Stomach (tissue), 9 donors: ENCODE measurements around the gene CCDC169. TPM values are rescaled to one million over a fixed set of nuclear protein-coding genes. Genes with fewer than 3 reads are reported as not detected.
A peak's percentile ranks its signal among the peaks of the same experiment; 100 is the strongest.

Source experiments
- DNase-seq, 2 donors: peaks; one replicate each; pipeline versions ENCODE4 v3.0.0 to v3.0.0-alpha.2; 2013 to 2019
- H3K27ac ChIP-seq, 5 donors: fragments of 200-600 bp in 4 of 5; sonication (generic) in 4 of 5; one replicate each; pipeline ENCODE4 v1.5.1; 2013 to 2019; ENCODE audit warnings: mild to moderate bottlenecking in 1 of 5, moderate library complexity in 1 of 5
- H3K27me3 ChIP-seq, 3 donors: fragments of 200-600 bp; sonication (generic); one replicate each; pipeline ENCODE4 v1.5.1; 2017 to 2019; ENCODE audit warnings: mixed run types in 1 of 3
- H3K36me3 ChIP-seq, 4 donors: fragments of 200-600 bp; sonication (generic); 1 replicate in 3 of 4; 2 replicates in 1 of 4; pipeline ENCODE4 v1.5.1; 2016 to 2019
- H3K4me1 ChIP-seq, 4 donors: fragments of 200-600 bp; sonication (generic); one replicate each; pipeline ENCODE4 v1.5.1; 2016 to 2019
- H3K4me3 ChIP-seq, 4 donors: fragments of 200-600 bp; sonication (generic) in 3 of 4; one replicate each; pipeline ENCODE4 v1.5.1; 2016 to 2019; ENCODE audit warnings: mild to moderate bottlenecking in 1 of 4
- H3K9me3 ChIP-seq, 4 donors: fragments of 200-600 bp; sonication (generic); one replicate each; pipeline ENCODE4 v1.5.1; 2016 to 2019
- EP300 ChIP-seq: sonication (generic); formaldehyde crosslinking; IDR thresholded peaks from one replicate; pipeline ENCODE4 v1.6.1; 2017; ENCODE audit warnings: antibody characterized with exemption
- POLR2A ChIP-seq, 4 donors: fragments of 450-650 bp; IDR thresholded peaks; one replicate each; pipeline ENCODE4 v1.6.1; 2016; ENCODE audit warnings: antibody characterized with exemption in 4 of 4, control low read depth in 2 of 4, mild to moderate bottlenecking in 1 of 4, moderate library complexity in 1 of 4
- POLR2AphosphoS5 ChIP-seq, 3 donors: sonication (generic); formaldehyde crosslinking; IDR thresholded peaks; one replicate each; pipeline ENCODE4 v1.6.1; 2016; ENCODE audit warnings: antibody characterized with exemption in 3 of 3
- WGBS, 5 donors: extraction: QIAGEN DNeasy Blood & Tissue Kit in 3 of 5; methylation state at CpG; one replicate each; pipeline versions ENCODE4 v1.1.5 to v1.1.7; 2013 to 2018; 5-methylcytosine and 5-hydroxymethylcytosine counted together
- intact Hi-C: fragments of 100-400 bp; cut with DNase I; formaldehyde crosslinking; loops from one replicate; pipeline ENCODE4 v1.15.1; 2023; ENCODE audit warnings: low total_unique reads
- polyA plus RNA-seq, 3 donors: library from polyadenylated mRNA; stranded (reverse); fragments of 200-250 nt; gene quantifications; one replicate each; pipeline ENCODE4 v1.2.3, GENCODE V29; 2013
- total RNA-seq, 5 donors: library from RNA; depleted of rRNA; stranded (reverse); fragments of >200 nt; gene quantifications; one replicate each; pipeline versions ENCODE4 v1.1.0 to v1.2.3, GENCODE V29; 2014 to 2016
- TF ChIP-seq, protein P1 (sequence below), 7 experiments: fragments of 450-650 bp in 4 of 7; fragments of 200-600 bp in 3 of 7; sonication (generic) in 3 of 7; IDR thresholded peaks; one replicate each; pipeline ENCODE4 v1.5.1; 2016 to 2019; ENCODE audit warnings: antibody characterized with exemption in 7 of 7, control low read depth in 2 of 7, mild to moderate bottlenecking in 1 of 7
- donor health status: healthy with polysubstance abuse.
- donor health status: Bipolar disorder and iron deficiency.
- donor health status: healthy.

CCDC169 gene
- total and polyA plus RNA-seq, 8 donors, result 0.43 to 3.3 (median 1.8) TPM; not detected in 3

DNA sequence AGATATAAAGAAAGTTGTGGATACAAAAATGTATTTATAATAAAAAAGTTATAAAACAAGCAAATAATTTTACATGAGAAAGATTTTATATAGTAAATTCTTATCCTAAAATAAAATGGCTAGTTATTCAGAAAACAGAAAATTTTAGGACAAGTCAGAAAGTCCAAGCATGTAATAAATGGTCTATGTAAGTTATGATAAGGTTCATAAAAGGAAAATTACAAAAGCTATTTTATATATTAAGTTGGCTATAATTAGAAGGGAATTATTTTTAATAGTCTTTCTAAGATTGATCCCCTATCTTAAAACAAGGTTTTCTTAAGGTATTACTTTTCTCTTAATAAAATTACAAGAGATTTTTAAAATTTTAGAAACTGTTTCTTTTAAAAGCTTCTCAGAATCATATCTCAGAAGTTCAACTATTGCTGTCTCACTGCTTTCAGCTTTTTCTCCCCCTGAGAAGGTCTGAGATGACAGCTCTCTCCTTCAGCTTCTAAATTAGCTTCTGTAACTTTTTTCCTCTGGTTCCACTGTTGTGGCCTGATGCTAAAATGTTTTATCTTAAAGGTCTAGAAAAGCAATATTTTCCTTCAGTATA lies 8.7 kb downstream of the CCDC169 start:
- Histone ChIP-seq H3K27me3 (no peaks in the 10 kb centered on the region), H3K27ac (no peak overlapping the region), H3K9me3 (peaks cover 0 to 4% (median 0%) of the 10 kb centered on the region in 4 donors), H3K36me3 (no peaks in the 10 kb centered on the region), H3K4me1 (no peaks in the 10 kb centered on the region), H3K4me3 (no peak overlapping the region)
- intact Hi-C loops, result loop anchor here (10.0 kb wide), 1 partner anchor 446 kb away; no protein-coding TSS in a partner anchor
- DNase-seq, result no peak
- TF ChIP-seq EP300 (no peak), POLR2A (IDR thresholded peaks at IDR 0.05) (no peak), POLR2AphosphoS5 (IDR thresholded peaks at IDR 0.05) (no peak)
- TF ChIP-seq, protein P1, sequence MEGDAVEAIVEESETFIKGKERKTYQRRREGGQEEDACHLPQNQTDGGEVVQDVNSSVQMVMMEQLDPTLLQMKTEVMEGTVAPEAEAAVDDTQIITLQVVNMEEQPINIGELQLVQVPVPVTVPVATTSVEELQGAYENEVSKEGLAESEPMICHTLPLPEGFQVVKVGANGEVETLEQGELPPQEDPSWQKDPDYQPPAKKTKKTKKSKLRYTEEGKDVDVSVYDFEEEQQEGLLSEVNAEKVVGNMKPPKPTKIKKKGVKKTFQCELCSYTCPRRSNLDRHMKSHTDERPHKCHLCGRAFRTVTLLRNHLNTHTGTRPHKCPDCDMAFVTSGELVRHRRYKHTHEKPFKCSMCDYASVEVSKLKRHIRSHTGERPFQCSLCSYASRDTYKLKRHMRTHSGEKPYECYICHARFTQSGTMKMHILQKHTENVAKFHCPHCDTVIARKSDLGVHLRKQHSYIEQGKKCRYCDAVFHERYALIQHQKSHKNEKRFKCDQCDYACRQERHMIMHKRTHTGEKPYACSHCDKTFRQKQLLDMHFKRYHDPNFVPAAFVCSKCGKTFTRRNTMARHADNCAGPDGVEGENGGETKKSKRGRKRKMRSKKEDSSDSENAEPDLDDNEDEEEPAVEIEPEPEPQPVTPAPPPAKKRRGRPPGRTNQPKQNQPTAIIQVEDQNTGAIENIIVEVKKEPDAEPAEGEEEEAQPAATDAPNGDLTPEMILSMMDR (IDR thresholded peaks at IDR 0.05), result no peak

DNA sequence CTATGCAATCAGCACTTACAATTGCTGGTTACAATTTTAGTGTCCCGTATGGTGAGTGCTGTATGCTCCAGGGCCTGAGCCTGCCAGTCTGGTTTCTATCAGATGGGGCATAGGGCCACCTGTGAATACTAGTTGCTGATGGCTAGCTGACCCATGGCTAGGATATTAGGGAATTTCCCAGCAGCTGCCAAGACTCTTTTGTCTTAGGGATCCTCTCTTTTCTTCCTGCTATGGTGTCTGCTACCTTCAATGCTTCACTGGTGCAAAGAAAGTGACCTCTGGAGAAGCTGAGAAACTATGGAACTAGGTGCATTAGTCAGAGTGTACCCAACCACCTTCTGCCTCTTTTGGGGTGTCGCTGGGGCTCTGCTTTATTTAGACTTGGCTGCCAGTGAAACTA lies 11.6 kb downstream of the CCDC169 start:
- Histone ChIP-seq H3K4me1 (peaks cover 0 to 6% (median 2%) of the 10 kb centered on the region in 4 donors), H3K36me3 (no peaks in the 10 kb centered on the region), H3K27me3 (no peaks in the 10 kb centered on the region), H3K4me3 (no peak overlapping the region), H3K27ac (no peak overlapping the region), H3K9me3 (peaks cover 0 to 4% (median 0%) of the 10 kb centered on the region in 4 donors)
- intact Hi-C loops, result loop anchor here (10.0 kb wide), 1 partner anchor 449 kb away; no protein-coding TSS in a partner anchor
- WGBS, 5 donors, result 75 to 89% (median 81%) methylated on average over 2 of the region's 2 CpGs
- TF ChIP-seq, protein P1 (IDR thresholded peaks at IDR 0.05), result no peak
- no peak for TF ChIP-seq POLR2A (IDR thresholded peaks at IDR 0.05)
- no peak for TF ChIP-seq POLR2AphosphoS5 (IDR thresholded peaks at IDR 0.05)
- no peak for TF ChIP-seq EP300
- DNase-seq, result no peak

DNA sequence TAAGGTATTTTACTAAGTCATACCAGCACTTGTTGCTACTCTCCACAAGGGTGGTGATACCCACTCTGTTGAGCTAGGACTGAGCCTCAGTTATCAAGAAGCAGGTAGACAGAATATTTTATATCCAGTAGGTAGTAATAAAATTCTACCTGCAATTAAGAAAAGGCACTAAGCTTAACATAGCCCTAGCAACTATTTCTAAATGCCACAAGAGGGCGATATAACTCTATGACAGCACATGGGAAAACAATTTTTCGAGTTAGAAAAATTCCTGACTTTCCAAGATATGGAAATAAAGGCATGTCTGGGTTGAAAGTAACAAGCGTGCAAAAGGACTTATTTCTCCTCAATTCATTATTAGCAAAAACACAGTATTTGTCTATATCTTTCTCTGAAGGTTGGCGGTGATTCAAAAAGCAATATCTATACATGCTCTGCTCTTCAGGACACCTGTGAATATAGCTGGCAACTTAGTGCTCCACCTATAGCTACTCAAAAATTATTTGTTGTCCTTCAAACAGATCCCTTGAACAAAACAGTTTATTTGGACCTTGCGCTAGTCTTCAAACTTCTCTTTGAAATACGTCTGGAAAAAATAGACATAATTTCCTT lies 14.7 kb downstream of the CCDC169 start:
- no peaks in the 10 kb centered on the region for H3K9me3 ChIP-seq
- H3K4me1 ChIP-seq, result peaks cover 0 to 6% (median 2%) of the 10 kb centered on the region in 4 donors
- H3K36me3 ChIP-seq, result no peaks in the 10 kb centered on the region
- DNase-seq, result peak in 1 of 2 donors; percentile 67
- H3K27me3 ChIP-seq, result no peaks in the 10 kb centered on the region
- intact Hi-C loops, result loop anchor here (10.0 kb wide), 1 partner anchor 452 kb away; no protein-coding TSS in a partner anchor
- no peak overlapping the region for H3K27ac ChIP-seq
- TF ChIP-seq, protein P1 (IDR thresholded peaks at IDR 0.05), result peak in 5 of 7 experiments; percentile 22 to 73 (median 54)
- TF ChIP-seq EP300, result no peak
- WGBS, 5 donors, result 39 to 47% (median 43%) methylated on average over 6 of the region's 6 CpGs
- H3K4me3 ChIP-seq, result no peak overlapping the region

DNA sequence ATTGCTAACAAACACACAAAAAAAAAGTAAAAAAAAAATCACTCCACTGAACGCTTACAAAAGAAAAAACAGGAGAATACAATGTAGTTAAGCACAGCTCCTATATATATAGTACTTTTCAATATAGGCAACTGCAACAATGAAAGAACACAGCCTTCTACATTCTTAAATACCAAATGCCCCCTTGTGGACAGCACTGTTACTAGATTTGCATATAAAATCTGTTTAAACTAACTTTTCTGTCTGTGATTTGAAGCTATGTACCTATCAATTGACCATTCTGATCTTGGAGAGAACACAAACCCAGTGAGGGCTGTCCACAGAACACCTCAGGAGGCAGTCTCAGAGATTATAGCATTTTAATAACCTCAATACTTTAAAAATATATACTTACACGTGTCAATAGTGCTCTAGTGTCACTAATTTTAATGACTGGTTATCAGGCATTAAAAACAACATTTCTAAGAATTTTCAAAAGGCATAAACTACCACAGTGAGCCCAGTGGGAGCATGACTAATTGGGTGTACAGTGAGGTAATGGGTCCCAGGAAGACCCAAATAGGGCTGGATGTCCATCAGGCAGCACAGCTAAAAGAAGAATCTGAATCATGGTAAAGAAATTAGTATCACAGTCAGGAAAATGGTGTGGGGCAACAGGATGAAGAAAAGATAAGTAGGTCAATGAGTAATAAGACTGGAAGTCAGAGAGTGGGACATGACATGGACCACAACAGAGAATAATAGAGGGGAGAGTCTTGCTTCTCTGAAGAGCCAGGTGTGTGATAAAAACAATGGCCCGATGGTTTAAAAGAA lies 22.2 kb downstream of the CCDC169 start:
- no peak for TF ChIP-seq EP300
- TF ChIP-seq POLR2A (IDR thresholded peaks at IDR 0.05), result no peak
- TF ChIP-seq, protein P1 (IDR thresholded peaks at IDR 0.05), result peak in 5 of 7 experiments; percentile 3 to 60 (median 49)
- TF ChIP-seq POLR2AphosphoS5 (IDR thresholded peaks at IDR 0.05), result no peak
- peak in 1 of 2 donors; percentile 83 for DNase-seq
- WGBS, 5 donors, result 70 to 81% (median 71%) methylated on average over 3 of the region's 3 CpGs

More for the DNA sequence above, 22.2 kb downstream of the CCDC169 start:
- intact Hi-C loops, result no loop called here
- no peak overlapping the region for H3K4me3 ChIP-seq
- no peaks in the 10 kb centered on the region for H3K4me1 ChIP-seq
- H3K9me3 ChIP-seq, result no peaks in the 10 kb centered on the region
- no peak overlapping the region for H3K27ac ChIP-seq
- no peaks in the 10 kb centered on the region for H3K27me3 ChIP-seq
- H3K36me3 ChIP-seq, result no peaks in the 10 kb centered on the region
